ENCODE data around the gene ZNF500. TPM values are rescaled to one million over a fixed set of nuclear protein-coding genes. Genes with fewer than 3 reads are reported as not detected.
"Not testable (repeated sequence)": the region's sequence is repeated elsewhere in the genome, so short reads cannot be mapped to it uniquely, and the experiment has no call there.

The ZNF500 gene
- total RNA-seq, 2 donors from 2014 or later = 14.1 TPM

- H3K9me3 Mint-ChIP-seq; H3K36me3 Mint-ChIP-seq (ENCODE audit: insufficient read depth in 2 of 2); DNase-seq; H3K27me3 Mint-ChIP-seq (ENCODE audit: low read depth); H3K27ac Mint-ChIP-seq; ATAC-seq (replicated peaks in 1 of 2); H3K4me3 Mint-ChIP-seq: not testable (repeated sequence)
- H3K4me1 Mint-ChIP-seq (ENCODE audit: low read depth) = peaks cover 16% of the 10 kb centered on the region
These were observed 28.6 kb downstream of the ZNF500 start for GRCh38 chr16:4738370-4738769.

- Mint-ChIP-seq H3K27ac (no peak overlapping the region), H3K9me3 (no peaks in the 10 kb centered on the region), H3K4me3 (no peak overlapping the region), H3K27me3 (ENCODE audit: low read depth) (no peaks in the 10 kb centered on the region), H3K36me3 (ENCODE audit: insufficient read depth in 2 of 2) (no peaks in the 10 kb centered on the region), H3K4me1 (ENCODE audit: low read depth) (peaks cover 20% of the 10 kb centered on the region)
- no peak for DNase-seq
- no peak for ATAC-seq (replicated peaks in 1 of 2)
These were observed 29.4 kb downstream of the ZNF500 start for GRCh38 chr16:4737545-4737944.

DNA sequence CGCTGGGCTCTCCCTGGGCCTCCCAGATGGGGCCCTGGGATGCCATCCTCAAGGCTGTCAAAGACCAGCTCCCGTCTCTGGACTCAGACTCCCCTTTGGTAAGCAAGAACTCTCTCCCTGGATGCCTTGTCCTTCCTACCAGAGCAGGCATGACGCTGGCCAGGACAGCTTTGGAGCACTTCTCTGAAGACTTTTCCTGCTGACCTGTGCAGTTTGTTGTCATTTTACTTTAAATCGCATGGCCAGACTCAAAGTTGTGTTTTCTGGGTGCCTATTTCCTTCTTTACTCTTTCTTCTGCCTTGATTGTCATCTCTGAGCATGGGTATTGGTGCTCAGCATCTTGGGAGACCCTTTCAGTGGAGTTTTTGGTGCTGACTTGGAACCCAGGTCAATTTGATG lies 30.4 kb downstream of the ZNF500 start:
- no peaks in the 10 kb centered on the region for H3K9me3 Mint-ChIP-seq
- H3K27me3 Mint-ChIP-seq (ENCODE audit: low read depth) = no peaks in the 10 kb centered on the region
- peaks cover 25% of the 10 kb centered on the region for H3K4me1 Mint-ChIP-seq (ENCODE audit: low read depth)
- ATAC-seq (replicated peaks in 1 of 2) = no peak
- H3K27ac Mint-ChIP-seq = no peak overlapping the region
- no peaks in the 10 kb centered on the region for H3K36me3 Mint-ChIP-seq (ENCODE audit: insufficient read depth in 2 of 2)
- DNase-seq = no peak
- H3K4me3 Mint-ChIP-seq = no peak overlapping the region

DNA sequence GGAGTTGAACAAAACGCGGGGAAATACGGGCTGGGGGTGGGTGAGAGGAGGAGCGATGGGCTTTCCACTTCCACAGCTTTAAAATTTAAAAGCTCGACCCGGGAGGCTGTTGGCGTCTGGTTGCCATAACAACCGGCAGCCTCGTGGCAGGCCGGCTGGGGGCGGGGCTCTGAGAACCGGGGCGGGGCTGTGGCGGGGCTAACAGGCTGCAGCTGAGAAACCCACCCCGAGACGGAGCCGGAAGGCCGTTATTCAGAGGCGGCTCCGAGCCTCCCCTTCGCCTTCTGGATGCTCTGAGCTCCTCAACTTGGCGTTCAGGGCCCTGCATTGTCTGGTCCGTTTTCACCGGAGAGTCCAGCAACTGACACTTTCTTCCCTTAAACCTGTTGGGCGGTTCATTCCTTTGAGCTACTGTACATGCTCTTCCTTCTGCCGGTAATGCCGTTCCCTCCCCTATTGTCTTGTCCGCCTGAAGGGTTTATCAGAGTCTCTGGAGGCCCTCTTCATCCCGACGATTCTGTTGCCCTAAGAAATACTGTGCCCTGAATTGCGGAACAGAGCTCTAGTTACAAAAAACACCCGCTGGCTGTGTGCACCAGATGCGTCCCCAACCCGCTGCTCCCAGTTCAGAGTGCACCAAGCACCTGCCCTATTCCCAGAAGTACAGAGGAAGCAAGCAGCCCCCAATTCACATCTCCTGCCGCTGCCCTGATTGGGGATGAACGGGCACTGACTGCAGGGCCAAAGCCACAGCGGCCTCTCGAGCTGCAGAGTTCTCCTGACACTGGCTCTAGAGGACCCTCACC lies 32.0 kb downstream of the ZNF500 start:
- ATAC-seq (replicated peaks in 1 of 2) (peak; percentile 81 to 83), DNase-seq (peak; percentile 95 to 96)

DNA sequence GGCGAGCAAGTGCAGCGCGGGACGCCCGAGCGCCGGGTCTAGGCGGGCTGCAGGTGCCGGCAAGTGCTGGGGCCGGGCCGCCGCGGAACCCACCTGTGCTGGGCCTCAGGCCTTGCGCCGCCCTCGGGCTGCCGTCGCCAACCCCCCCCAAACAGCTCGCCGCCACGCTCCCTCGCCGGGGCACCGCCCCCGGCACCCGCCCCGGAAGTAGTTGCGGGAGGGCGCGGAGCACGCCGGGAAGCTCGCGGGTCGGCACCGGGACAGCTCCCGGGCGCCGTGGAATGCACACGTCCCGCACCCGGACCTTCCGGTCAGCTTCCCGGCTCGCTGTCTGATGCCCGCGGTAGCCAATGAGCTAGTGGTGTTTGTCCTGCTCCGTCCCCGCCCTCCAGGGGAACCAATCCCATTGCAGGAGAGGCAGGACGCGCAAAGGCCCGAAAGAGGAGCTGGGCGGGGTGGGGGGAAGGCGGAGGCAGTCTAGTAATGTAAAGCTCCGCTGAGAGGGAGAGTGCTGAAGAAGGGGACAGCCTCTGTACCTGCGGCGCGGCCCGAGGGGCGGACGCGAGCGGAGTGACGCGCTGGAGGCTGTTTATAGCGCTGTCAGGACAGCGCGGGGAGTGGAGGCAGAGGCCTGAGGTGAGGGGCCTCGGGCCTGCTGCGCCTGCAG lies 32.8 kb downstream of the ZNF500 start, which contains the start of the genes ANKS3 and DNAAF8:
ANKS3 (minus strand) TSS at position 209 of the 667 bp plus-strand sequence. CDS start 4,122 bp downstream, outside the sequence.
DNAAF8 (plus strand) TSS at position 475 of the 667 bp plus-strand sequence. CDS start 1,978 bp downstream, outside the sequence.
- H3K4me3 Mint-ChIP-seq = peak within 1 kb of the TSS; percentile 87 to 97
- no peaks in the 10 kb centered on the region for H3K9me3 Mint-ChIP-seq
- H3K4me1 Mint-ChIP-seq (ENCODE audit: low read depth) = peaks cover 25% of the 10 kb centered on the region

More for the DNA sequence above, 32.0 kb downstream of the ZNF500 start:
- H3K27ac Mint-ChIP-seq = peak overlapping the region; percentile 23
- H3K4me3 Mint-ChIP-seq = peak overlapping the region; percentile 87 to 97
- H3K36me3 Mint-ChIP-seq (ENCODE audit: insufficient read depth in 2 of 2) = peaks cover 0 to 3% of the 10 kb centered on the region in 2 donors
- no peaks in the 10 kb centered on the region for H3K9me3 Mint-ChIP-seq
- peaks cover 25% of the 10 kb centered on the region for H3K4me1 Mint-ChIP-seq (ENCODE audit: low read depth)
- no peaks in the 10 kb centered on the region for H3K27me3 Mint-ChIP-seq (ENCODE audit: low read depth)

GRCh38 chr16:4733747-4734062 lies 33.3 kb downstream of the ZNF500 start:
- Mint-ChIP-seq H3K9me3 (no peaks in the 10 kb centered on the region), H3K27ac (peak overlapping the region; percentile 58), H3K4me3 (peak overlapping the region; percentile 87 to 97), H3K36me3 (ENCODE audit: insufficient read depth in 2 of 2) (peaks cover 0 to 3% of the 10 kb centered on the region in 2 donors), H3K4me1 (ENCODE audit: low read depth) (peaks cover 25% of the 10 kb centered on the region), H3K27me3 (ENCODE audit: low read depth) (no peaks in the 10 kb centered on the region)
- peak in 1 of 2 donors; percentile 31 for DNase-seq
- ATAC-seq (replicated peaks in 1 of 2) = peak in 1 of 2 donors; percentile 12

More for the DNA sequence above, 32.8 kb downstream of the ZNF500 start, which contains the start of the genes ANKS3 and DNAAF8:
- peak; percentile 87 to 89 for DNase-seq
- H3K27ac Mint-ChIP-seq = peak within 1 kb of the TSS; percentile 58
- no peaks in the 10 kb centered on the region for H3K27me3 Mint-ChIP-seq (ENCODE audit: low read depth)
- H3K36me3 Mint-ChIP-seq (ENCODE audit: insufficient read depth in 2 of 2) = peaks cover 0 to 3% of the 10 kb centered on the region in 2 donors
- peak; percentile 85 to 86 for ATAC-seq (replicated peaks in 1 of 2)

- DNase-seq = no peak
- no peak for ATAC-seq (replicated peaks in 1 of 2)
- Mint-ChIP-seq H3K27ac (peak overlapping the region; percentile 58), H3K4me1 (ENCODE audit: low read depth) (peaks cover 25% of the 10 kb centered on the region), H3K27me3 (ENCODE audit: low read depth) (no peaks in the 10 kb centered on the region), H3K9me3 (no peaks in the 10 kb centered on the region), H3K4me3 (peak overlapping the region; percentile 87 to 97), H3K36me3 (ENCODE audit: insufficient read depth in 2 of 2) (peaks cover 0 to 3% of the 10 kb centered on the region in 2 donors)
These were observed 33.7 kb downstream of the ZNF500 start for GRCh38 chr16:4733211-4733742.

DNA sequence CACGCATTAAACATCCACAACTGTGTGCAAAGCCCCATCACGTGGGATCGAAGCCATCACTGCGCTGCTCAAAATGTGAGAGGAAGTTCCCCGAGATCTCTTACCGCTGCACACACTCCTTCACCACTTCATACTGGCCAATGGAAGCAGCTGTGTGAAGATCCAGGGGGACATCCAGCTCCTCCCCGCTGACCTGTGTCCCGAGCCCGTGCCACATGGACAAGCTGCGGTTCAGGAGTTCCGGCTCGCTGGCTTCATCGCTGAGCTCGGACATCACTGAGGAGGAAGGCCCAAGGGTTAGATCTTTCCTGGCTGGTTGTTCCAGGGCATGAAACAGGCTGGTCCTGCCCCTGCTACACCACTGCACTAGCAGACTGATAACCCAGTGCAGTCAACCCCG lies 37.1 kb downstream of the ZNF500 start:
- ATAC-seq (replicated peaks in 1 of 2) = no peak
- no peak overlapping the region for H3K27ac Mint-ChIP-seq
- peaks cover 0 to 3% of the 10 kb centered on the region in 2 donors for H3K36me3 Mint-ChIP-seq (ENCODE audit: insufficient read depth in 2 of 2)
- H3K27me3 Mint-ChIP-seq (ENCODE audit: low read depth) = no peaks in the 10 kb centered on the region
- no peak for DNase-seq
- H3K4me1 Mint-ChIP-seq (ENCODE audit: low read depth) = peaks cover 17% of the 10 kb centered on the region
- H3K4me3 Mint-ChIP-seq = no peak overlapping the region
- no peaks in the 10 kb centered on the region for H3K9me3 Mint-ChIP-seq

DNA sequence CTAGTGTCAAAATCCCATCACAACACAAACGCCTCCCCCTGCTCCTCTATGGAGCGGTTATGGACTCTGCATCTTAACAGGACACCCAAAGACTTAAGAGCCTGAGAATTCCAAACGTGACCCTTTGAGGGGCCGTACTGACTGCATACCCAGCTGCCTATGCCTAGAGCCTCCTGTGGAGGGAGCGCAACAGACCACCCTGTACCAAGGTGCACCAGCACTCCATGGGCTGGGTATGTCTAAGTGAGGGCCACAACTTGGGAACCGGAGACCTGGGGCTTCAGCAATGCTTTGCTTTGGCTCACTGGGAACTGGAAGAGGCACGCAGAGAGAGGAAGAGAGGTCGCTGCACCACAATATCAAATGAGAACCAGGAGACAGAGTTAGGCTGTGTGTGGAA lies 38.3 kb downstream of the ZNF500 start:
- Mint-ChIP-seq H3K36me3 (ENCODE audit: insufficient read depth in 2 of 2) (peaks cover 0 to 3% of the 10 kb centered on the region in 2 donors), H3K27me3 (ENCODE audit: low read depth) (no peaks in the 10 kb centered on the region), H3K27ac (no peak overlapping the region), H3K4me1 (ENCODE audit: low read depth) (peaks cover 16% of the 10 kb centered on the region), H3K9me3 (no peaks in the 10 kb centered on the region), H3K4me3 (no peak overlapping the region)
- DNase-seq (no peak), ATAC-seq (replicated peaks in 1 of 2) (no peak)

- H3K36me3 Mint-ChIP-seq (ENCODE audit: insufficient read depth in 2 of 2) = peaks cover 0 to 5% of the 10 kb centered on the region in 2 donors
- H3K9me3 Mint-ChIP-seq = no peaks in the 10 kb centered on the region
- ATAC-seq (replicated peaks in 1 of 2) (no peak), DNase-seq (no peak)
- no peak overlapping the region for H3K4me3 Mint-ChIP-seq
- no peaks in the 10 kb centered on the region for H3K4me1 Mint-ChIP-seq (ENCODE audit: low read depth)
- H3K27me3 Mint-ChIP-seq (ENCODE audit: low read depth) = no peaks in the 10 kb centered on the region
- H3K27ac Mint-ChIP-seq = no peak overlapping the region
These were observed 40.3 kb downstream of the ZNF500 start for GRCh38 chr16:4726616-4727015.

GRCh38 chr16:4724661-4725270 lies 42.2 kb downstream of the ZNF500 start:
- H3K4me1 Mint-ChIP-seq (ENCODE audit: low read depth) = no peaks in the 10 kb centered on the region
- no peak overlapping the region for H3K27ac Mint-ChIP-seq
- DNase-seq (no peak), ATAC-seq (replicated peaks in 1 of 2) (no peak)
- H3K9me3 Mint-ChIP-seq = no peaks in the 10 kb centered on the region
- H3K4me3 Mint-ChIP-seq = no peak overlapping the region
- peaks cover 0 to 1% of the 10 kb centered on the region in 2 donors for H3K36me3 Mint-ChIP-seq (ENCODE audit: insufficient read depth in 2 of 2)
- no peaks in the 10 kb centered on the region for H3K27me3 Mint-ChIP-seq (ENCODE audit: low read depth)

DNA sequence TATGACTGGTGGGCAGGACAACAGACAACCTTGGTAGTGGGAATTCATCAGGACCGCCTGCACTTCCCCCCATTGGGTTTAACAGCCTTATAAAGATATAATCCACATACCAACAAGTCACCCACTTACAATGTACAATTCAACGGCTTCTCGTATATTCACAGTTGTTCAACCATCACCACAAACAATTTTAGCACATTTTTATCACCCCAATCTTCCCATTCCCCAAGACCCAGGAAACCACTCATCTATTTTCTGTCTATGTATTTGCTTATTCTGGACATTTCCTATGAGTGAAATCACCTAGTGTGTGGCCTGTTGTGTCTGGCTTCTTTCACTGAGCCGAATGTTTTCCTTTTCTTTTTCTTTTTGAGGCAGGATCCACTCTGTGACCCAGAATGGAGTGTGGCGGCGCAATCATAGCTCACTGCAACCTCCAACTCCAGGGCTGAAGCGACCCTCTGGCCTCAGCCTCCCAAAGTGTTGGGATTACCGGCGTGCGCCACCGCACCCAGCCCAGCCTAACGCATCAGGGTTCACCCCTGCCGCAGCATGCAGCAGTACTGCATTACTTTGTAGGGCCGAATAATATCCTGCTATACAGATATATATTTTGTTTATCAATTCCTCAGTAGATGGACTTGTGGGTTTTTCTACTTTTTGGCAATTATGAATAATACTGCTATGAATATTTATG lies 43.7 kb downstream of the ZNF500 start:
- no peak overlapping the region for H3K4me3 Mint-ChIP-seq

More for the DNA sequence above, 43.7 kb downstream of the ZNF500 start:
- Mint-ChIP-seq H3K4me1 (ENCODE audit: low read depth) (no peaks in the 10 kb centered on the region), H3K9me3 (no peaks in the 10 kb centered on the region), H3K27me3 (ENCODE audit: low read depth) (no peaks in the 10 kb centered on the region), H3K36me3 (ENCODE audit: insufficient read depth in 2 of 2) (peaks cover 0 to 1% of the 10 kb centered on the region in 2 donors), H3K27ac (no peak overlapping the region)
- ATAC-seq (replicated peaks in 1 of 2) (no peak), DNase-seq (no peak)

Data from activated T-cell treated with anti-CD3 and anti-CD28 coated beads, Interleukin-2, amount 50 U/mL, for 72 hours (primary cell).